IMR-90 (cell line): ENCODE measurements around the gene KDM6A. TPM values are rescaled to one million over a fixed set of nuclear protein-coding genes. Genes with fewer than 3 reads are reported as not detected.

Experiments
- ATAC-seq: fragments of 200-7000 bp; cut with Tn5 transposase; 2 replicates; pipeline ENCODE4 v1.9.1; 2020; ENCODE audit warnings: low read depth, mild to moderate bottlenecking, moderate library complexity
- BruUV-seq: library from RNA; stranded (reverse); fragments of 400-500 nt; replicated peaks from 2 replicates; lab custom pipeline; 2021; lab: Mats Ljungman, UMichigan
- CTCF ChIA-PET: fragments of 300-600 bp; formaldehyde crosslinking; extraction: SDS; loops from one replicate; lab custom pipeline; 2021; ENCODE audit warnings: antibody characterized with exemption; lab: Yijun Ruan, JAX
- POLR2A ChIA-PET: fragments of 300-600 bp; sonication (Branson Sonifier 250); formaldehyde crosslinking; loops from one replicate; lab custom pipeline; 2022; ENCODE audit warnings: antibody characterized with exemption; ENCODE audit not compliant: unreplicated experiment; lab: Charles Lee
- DNase-seq: peaks from one replicate; pipeline ENCODE4 v3.0.0; 2013
- H2AFZ ChIP-seq: replicated peaks from 2 replicates; pipeline ENCODE3; 2013; ENCODE audit warnings: low read length, mild to moderate bottlenecking; ENCODE audit not compliant: poor library complexity
- H2AK5ac ChIP-seq: 2 replicates; pipeline ENCODE4 v1.6.1; 2013; ENCODE audit warnings: low read depth, low read length, inconsistent platforms
- H2AK9ac ChIP-seq: replicated peaks from 2 replicates; pipeline ENCODE3; 2013; ENCODE audit warnings: mild to moderate bottlenecking, low read depth, low read length, moderate library complexity; ENCODE audit not compliant: poor library complexity
- H2BK120ac ChIP-seq: 2 replicates; pipeline ENCODE4 v1.6.1; 2013; ENCODE audit warnings: low read depth, low read length, inconsistent platforms
- H2BK15ac ChIP-seq: 3 replicates; pipeline ENCODE4 v1.6.1; 2013; ENCODE audit warnings: low read depth, low read length, inconsistent platforms
- H2BK20ac ChIP-seq: 2 replicates; pipeline ENCODE4 v1.6.1; 2013; ENCODE audit warnings: low read depth, mild to moderate bottlenecking, inconsistent platforms, low read length, moderate library complexity
- H2BK5ac ChIP-seq: 2 replicates; pipeline ENCODE4 v1.6.1; 2013; ENCODE audit warnings: mild to moderate bottlenecking, low read depth, low read length, inconsistent platforms; ENCODE audit not compliant: poor library complexity, severe bottlenecking
- H3K14ac ChIP-seq: replicated peaks from 2 replicates; pipeline ENCODE4 v1.6.1; 2013; ENCODE audit warnings: low read depth, low read length, inconsistent platforms
- H3K18ac ChIP-seq: 2 replicates; pipeline ENCODE4 v1.6.1; 2013; ENCODE audit warnings: low read depth, low read length, control low read depth
- H3K23ac ChIP-seq: 2 replicates; pipeline ENCODE4 v1.6.1; 2013; ENCODE audit warnings: low read depth, low read length, inconsistent platforms
- H3K27ac ChIP-seq: 2 replicates; pipeline ENCODE4 v1.5.1; 2013; ENCODE audit warnings: mild to moderate bottlenecking, control low read depth, low read length; ENCODE audit not compliant: insufficient read depth
- H3K27me3 ChIP-seq: 2 replicates; pipeline ENCODE4 v1.6.1; 2013; ENCODE audit warnings: low read length; ENCODE audit not compliant: control insufficient read depth, insufficient read depth
- H3K36me3 ChIP-seq: 2 replicates; pipeline ENCODE4 v1.6.1; 2013; ENCODE audit warnings: low read length, mixed read lengths; ENCODE audit not compliant: control insufficient read depth, insufficient read depth
- H3K4ac ChIP-seq: 2 replicates; pipeline ENCODE4 v1.6.1; 2013; ENCODE audit warnings: low read depth, low read length, inconsistent platforms
- H3K4me1 ChIP-seq: 2 replicates; pipeline ENCODE4 v1.6.1; 2013; ENCODE audit warnings: low read length, mixed read lengths; ENCODE audit not compliant: control insufficient read depth, insufficient read depth
- H3K4me2 ChIP-seq: 2 replicates; pipeline ENCODE4 v1.6.1; 2013; ENCODE audit warnings: low read depth, mild to moderate bottlenecking, control low read depth, low read length, moderate library complexity
- H3K4me3 ChIP-seq: 2 replicates; pipeline ENCODE4 v1.5.1; 2013; ENCODE audit warnings: low read depth, mild to moderate bottlenecking, control low read depth, low read length, moderate library complexity; ENCODE audit not compliant: insufficient read depth
- H3K56ac ChIP-seq: 2 replicates; pipeline ENCODE4 v1.6.1; 2013; ENCODE audit warnings: low read length, inconsistent platforms; ENCODE audit not compliant: insufficient read depth; ENCODE audit errors: extremely low read depth
- H3K79me1 ChIP-seq, 2 experiments: 2 replicates each; pipeline ENCODE4 v1.6.1; 2013; ENCODE audit warnings: low read length in 2 of 2, inconsistent platforms in 1 of 2, low read depth in 1 of 2
- H3K9ac ChIP-seq: 2 replicates; pipeline ENCODE4 v1.6.1; 2013; ENCODE audit warnings: low read depth, low read length, control low read depth
- H3K9me1 ChIP-seq: 2 replicates; pipeline ENCODE4 v1.6.1; 2013; ENCODE audit warnings: low read length, inconsistent platforms; ENCODE audit not compliant: insufficient read depth
- H3K9me3 ChIP-seq: 2 replicates; pipeline ENCODE4 v1.6.1; 2013; ENCODE audit warnings: low read length; ENCODE audit not compliant: control insufficient read depth, insufficient read depth
- H4K20me1 ChIP-seq: 2 replicates; pipeline ENCODE4 v1.6.1; 2013; ENCODE audit warnings: low read length, inconsistent platforms; ENCODE audit not compliant: insufficient read depth
- H4K5ac ChIP-seq: 2 replicates; pipeline ENCODE4 v1.6.1; 2013; ENCODE audit warnings: mild to moderate bottlenecking, low read depth, low read length, control low read depth
- H4K8ac ChIP-seq, 2 experiments: 2 replicates each; pipeline ENCODE4 v1.6.1; 2013; ENCODE audit warnings: low read depth in 2 of 2, low read length in 2 of 2, control low read depth in 1 of 2, inconsistent platforms in 1 of 2
- H4K91ac ChIP-seq: 2 replicates; pipeline ENCODE4 v1.6.1; 2013; ENCODE audit warnings: low read depth, low read length, inconsistent platforms; ENCODE audit not compliant: insufficient read depth
- BHLHE40 ChIP-seq: fragments of 150-350 bp; IDR thresholded peaks from 2 replicates; pipeline ENCODE4 v1.6.1; 2016; ENCODE audit warnings: mild to moderate bottlenecking, low read depth, low read length
- CEBPB ChIP-seq: IDR thresholded peaks from 2 replicates; pipeline ENCODE4 v1.6.1; 2012; ENCODE audit warnings: low read depth, low read length, improper control_type of control experiment
- CHD1 ChIP-seq: IDR thresholded peaks from 2 replicates; pipeline ENCODE4 v1.6.1; 2012; ENCODE audit warnings: low read depth, low read length, improper control_type of control experiment
- CTCF ChIP-seq: conservative IDR thresholded peaks from 2 replicates; pipeline ENCODE4 v1.5.1; 2012; ENCODE audit warnings: mild to moderate bottlenecking, low read depth, low read length, improper control_type of control experiment
- ELK1 ChIP-seq: fragments of 150-350 bp; IDR thresholded peaks from 2 replicates; pipeline ENCODE4 v1.6.1; 2016; ENCODE audit warnings: low read depth, mild to moderate bottlenecking, low read length, moderate library complexity, borderline replicate concordance
- FOS ChIP-seq: fragments of 150-350 bp; IDR thresholded peaks from 2 replicates; pipeline ENCODE4 v1.6.1; 2016; ENCODE audit warnings: low read depth, low read length
- MAFK ChIP-seq: IDR thresholded peaks from 2 replicates; pipeline ENCODE4 v1.6.1; 2012; ENCODE audit warnings: low read depth, low read length, improper control_type of control experiment
- MAZ ChIP-seq: IDR thresholded peaks from 2 replicates; pipeline ENCODE4 v1.6.1; 2012; ENCODE audit warnings: low read depth, mild to moderate bottlenecking, low read length, improper control_type of control experiment, moderate library complexity, borderline replicate concordance
- MXI1 ChIP-seq: IDR thresholded peaks from 2 replicates; pipeline ENCODE4 v1.6.1; 2012; ENCODE audit warnings: low read depth, mild to moderate bottlenecking, low read length, moderate library complexity, borderline replicate concordance
- POLR2A ChIP-seq: IDR thresholded peaks from 2 replicates; pipeline ENCODE4 v1.6.1; 2012; ENCODE audit warnings: mild to moderate bottlenecking, low read depth, low read length
- RAD21 ChIP-seq: IDR thresholded peaks from 2 replicates; pipeline ENCODE4 v1.6.1; 2012; ENCODE audit warnings: low read length, improper control_type of control experiment
- RCOR1 ChIP-seq: IDR thresholded peaks from 2 replicates; pipeline ENCODE4 v1.6.1; 2012; ENCODE audit warnings: mild to moderate bottlenecking, low read length, improper control_type of control experiment; ENCODE audit not compliant: insufficient replicate concordance
- RFX5 ChIP-seq: IDR thresholded peaks from 2 replicates; pipeline ENCODE4 v1.8.0; 2012; ENCODE audit warnings: low read depth, mild to moderate bottlenecking, low read length, moderate library complexity
- SMC3 ChIP-seq: fragments of 150-350 bp; IDR thresholded peaks from 2 replicates; pipeline ENCODE4 v1.6.1; 2016; ENCODE audit warnings: low read depth, mild to moderate bottlenecking, antibody characterized with exemption, low read length, moderate library complexity
- USF2 ChIP-seq: fragments of 150-350 bp; IDR thresholded peaks from 2 replicates; pipeline ENCODE4 v1.6.1; 2017; ENCODE audit warnings: mild to moderate bottlenecking, antibody characterized with exemption, low read length, low read depth
- WGBS, 2 experiments: methylation state at CpG; one replicate each; pipeline versions ENCODE4 v1.1.5 to v1.1.7; 2013; ENCODE audit warnings: missing lambda C conversion rate in 2 of 2; ENCODE audit not compliant: insufficient read length in 1 of 2; ENCODE audit errors: extremely low coverage in 2 of 2; 5-methylcytosine and 5-hydroxymethylcytosine counted together
- dilution Hi-C: fragments of 300-500 bp; cut with HindIII; formaldehyde crosslinking; loops from one replicate; pipeline ENCODE4 v1.14.3; 2018; ENCODE audit warnings: low sequenced_read_pairs; ENCODE audit not compliant: unreplicated experiment
- in situ Hi-C: fragments of 300-500 bp; cut with MboI; formaldehyde crosslinking; loops from 3 replicates; pipeline ENCODE4 v1.14.3; 2019; ENCODE audit warnings: low sequenced_read_pairs, inconsistent platforms, mixed read lengths
- intact Hi-C: fragments of 100-400 bp; cut with micrococcal nuclease; formaldehyde crosslinking; loops from 2 replicates; pipeline ENCODE4 v1.10.0; 2022
- polyA plus RNA-seq, 3 experiments: library from polyadenylated mRNA; depleted of rRNA; stranded (reverse); fragments of >200 nt; gene quantifications; 2 replicates each; pipeline ENCODE4 v1.2.3, GENCODE V29; 2012; ENCODE audit warnings: low replicate concordance in 1 of 3
- total RNA-seq: library from RNA; depleted of rRNA; stranded (reverse); fragments of >200 nt; gene quantifications from 2 replicates; pipeline ENCODE4 v1.2.3, GENCODE V29; 2012

The KDM6A gene
- total and polyA plus RNA-seq, 2 of the 4 experiments (the other 2 are of a cell fraction) = 11.7 to 24.9 TPM

- Histone ChIP-seq H2BK20ac (no peak overlapping the region), H3K56ac (no peak overlapping the region), H3K4me1 (no peaks in the 10 kb centered on the region), H4K5ac (no peak overlapping the region), H2AFZ (no peak overlapping the region), H4K8ac (no peak overlapping the region), H3K36me3 (no peaks in the 10 kb centered on the region), H3K27ac (no peak overlapping the region), H3K23ac (no peak overlapping the region), H4K91ac (no peak overlapping the region), H3K4me3 (no peak overlapping the region), H3K18ac (no peak overlapping the region), H4K20me1 (no peaks in the 10 kb centered on the region), H3K79me1 (no peaks in the 10 kb centered on the region), H2AK5ac (no peak overlapping the region), H2BK5ac (no peak overlapping the region), H3K27me3 (peaks cover 7% of the 10 kb centered on the region; the same call in 1 of the 2 replicates), H3K9me3 (no peaks in the 10 kb centered on the region), H2BK15ac (no peak overlapping the region), H3K9ac (no peak overlapping the region), H2BK120ac (no peak overlapping the region), H3K4me2 (no peak overlapping the region), H3K4ac (no peak overlapping the region), H3K9me1 (no peaks in the 10 kb centered on the region), H2AK9ac (no peak overlapping the region), H3K14ac (no peak overlapping the region)
- DNase-seq = no peak
- dilution Hi-C loops = no loop called here
- POLR2A ChIA-PET = no interaction called here
- no CpG with 5 or more reads among the region's 2 CpGs for WGBS, 2 experiments
- CTCF ChIA-PET = no interaction called here
- no peak for ATAC-seq
- in situ Hi-C loops = no loop called here
- intact Hi-C loops = no loop called here
- BruUV-seq = no TSS peak
- TF ChIP-seq CEBPB (no peak), MXI1 (no peak), RAD21 (no peak), CTCF (no peak), ELK1 (no peak), RCOR1 (no peak), CHD1 (no peak), BHLHE40 (no peak), MAFK (no peak), USF2 (no peak), POLR2A (no peak), FOS (no peak), SMC3 (no peak), MAZ (no peak), RFX5 (no peak)
Observed at GRCh38 chrX:44829832-44830231, 43.2 kb upstream of the KDM6A start.
